B cell (primary cell): ENCODE data around the gene MAML3. TPM values are rescaled to one million over a fixed set of nuclear protein-coding genes. Genes with fewer than 3 reads are reported as not detected.

Experiments used
- ATAC-seq: fragments of 200-7000 bp; cut with Tn5 transposase; one replicate; pipeline ENCODE4 v1.10.0; 2021; ENCODE audit warnings: low read depth, mild to moderate bottlenecking, moderate number of reproducible peaks, moderate library complexity
- CTCF ChIA-PET: fragments of 350-600 bp; sonication (Branson Sonifier 250); formaldehyde crosslinking; loops from one replicate; lab custom pipeline; 2021; ENCODE audit warnings: antibody characterized with exemption, inconsistent platforms; lab: Charles Lee
- POLR2A ChIA-PET: fragments of 350-600 bp; sonication (Branson Sonifier 250); formaldehyde crosslinking; loops from one replicate; lab custom pipeline; 2021; ENCODE audit warnings: antibody characterized with exemption; lab: Charles Lee
- DNase-seq: peaks from one replicate; pipeline ENCODE4 v3.0.0; 2013
- H2AFZ ChIP-seq: 2 replicates; pipeline ENCODE4 v1.6.1; 2012; ENCODE audit warnings: mild to moderate bottlenecking, low read depth, low read length; ENCODE audit not compliant: insufficient read depth, poor library complexity, severe bottlenecking
- H3K27ac ChIP-seq, 2 donors: 1 replicate in 1 of 2; 2 replicates in 1 of 2; pipeline ENCODE4 v1.5.1; 2012 to 2013; ENCODE audit warnings: low read length in 2 of 2, mild to moderate bottlenecking in 2 of 2, moderate library complexity in 1 of 2
- H3K27me3 ChIP-seq, 4 experiments: fragments of 200-600 bp in 1 of 4; sonication (generic) in 1 of 4; replicated peaks in 1 of 4; 1 replicate in 2 of 4; 2 replicates in 2 of 4; pipeline versions ENCODE4 v1.6.1 to v1.7.0; 2013 to 2016; ENCODE audit warnings: low read length in 3 of 4, mild to moderate bottlenecking in 2 of 4, mixed read lengths in 1 of 4, moderate library complexity in 1 of 4; ENCODE audit not compliant: insufficient read depth in 4 of 4, control insufficient read depth in 3 of 4; ENCODE audit errors: control extremely low read depth in 1 of 4
- H3K36me3 ChIP-seq, 2 experiments: replicated peaks in 1 of 2; 1 replicate in 1 of 2; 2 replicates in 1 of 2; pipeline versions ENCODE4 v1.6.1 to v1.7.1; 2013; ENCODE audit warnings: low read length in 1 of 2; ENCODE audit not compliant: insufficient read depth in 2 of 2, control insufficient read depth in 1 of 2; ENCODE audit errors: control extremely low read depth in 1 of 2, extremely low read depth in 1 of 2
- H3K4me1 ChIP-seq, 2 donors: fragments of 200-600 bp in 1 of 2; sonication (generic) in 1 of 2; 1 replicate in 1 of 2; 2 replicates in 1 of 2; pipeline versions ENCODE4 v1.5.1 to v1.6.1; 2013 to 2017; ENCODE audit warnings: low read length in 2 of 2; ENCODE audit not compliant: control insufficient read depth in 2 of 2, insufficient read depth in 2 of 2
- H3K4me2 ChIP-seq: replicated peaks from 2 replicates; pipeline ENCODE3; 2012; ENCODE audit warnings: mild to moderate bottlenecking, low read depth, low read length; ENCODE audit not compliant: poor library complexity, severe bottlenecking
- H3K4me3 ChIP-seq, 5 experiments: fragments of 200-600 bp in 1 of 5; sonication (generic) in 1 of 5; 1 replicate in 3 of 5; 2 replicates in 2 of 5; pipeline versions ENCODE4 v1.5.1 to v1.7.0; 2011 to 2016; ENCODE audit warnings: low read length in 4 of 5, mild to moderate bottlenecking in 4 of 5, low read depth in 2 of 5, control low read depth in 1 of 5, moderate library complexity in 1 of 5; ENCODE audit not compliant: insufficient read depth in 1 of 5; ENCODE audit errors: control extremely low read depth in 1 of 5, extremely low read depth in 1 of 5
- H3K79me2 ChIP-seq: fragments of 200-600 bp; sonication (generic); one replicate; pipeline ENCODE4 v1.6.0; 2016; ENCODE audit warnings: low read length; ENCODE audit not compliant: control insufficient read depth, insufficient read depth
- H3K9ac ChIP-seq: fragments of 200-600 bp; sonication (generic); 2 replicates; pipeline ENCODE4 v1.6.1; 2017; ENCODE audit warnings: mild to moderate bottlenecking, low read length, moderate library complexity
- H3K9me3 ChIP-seq, 3 donors: one replicate each; pipeline versions ENCODE4 v1.6.1 to v1.7.1; 2013; ENCODE audit warnings: low read length in 2 of 3; ENCODE audit not compliant: control insufficient read depth in 2 of 3, insufficient read depth in 1 of 3; ENCODE audit errors: control extremely low read depth in 1 of 3
- H4K20me1 ChIP-seq: 2 replicates; pipeline ENCODE4 v1.6.0; 2012; ENCODE audit warnings: mild to moderate bottlenecking, low read length; ENCODE audit not compliant: insufficient read depth, control insufficient read depth, poor library complexity, severe bottlenecking
- H3K27ac Mint-ChIP-seq: one replicate; pipeline ENCODE4 v1.8.0; 2021; ENCODE audit warnings: mixed read lengths
- H3K27me3 Mint-ChIP-seq: one replicate; pipeline ENCODE4 v1.8.0; 2021; ENCODE audit warnings: mixed read lengths
- H3K4me1 Mint-ChIP-seq: one replicate; pipeline ENCODE4 v1.8.0; 2021; ENCODE audit warnings: mixed read lengths
- H3K4me3 Mint-ChIP-seq: one replicate; pipeline ENCODE4 v1.8.0; 2021; ENCODE audit warnings: mixed read lengths
- H3K9me3 Mint-ChIP-seq: one replicate; pipeline ENCODE4 v1.8.0; 2022; ENCODE audit warnings: mixed read lengths; ENCODE audit not compliant: insufficient read depth
- CTCF ChIP-seq: fragments of 200-600 bp; IDR thresholded peaks from one replicate; pipeline ENCODE4 v1.8.0; 2022; ENCODE audit warnings: antibody characterized with exemption, mild to moderate bottlenecking
- EZH2 ChIP-seq: IDR thresholded peaks from 2 replicates; pipeline ENCODE4 v1.6.1; 2012; ENCODE audit warnings: borderline replicate concordance, low read depth, mild to moderate bottlenecking, moderate library complexity, low read length; ENCODE audit not compliant: insufficient read depth, poor library complexity, severe bottlenecking
- WGBS: methylation state at CpG from one replicate; pipeline ENCODE4 v1.1.5; 2013; ENCODE audit warnings: missing lambda C conversion rate; ENCODE audit not compliant: insufficient coverage; 5-methylcytosine and 5-hydroxymethylcytosine counted together
- intact Hi-C: fragments of 100-400 bp; cut with micrococcal nuclease; formaldehyde crosslinking; loops from one replicate; pipeline ENCODE4 v1.10.0; 2022
- polyA plus RNA-seq: library from polyadenylated mRNA; depleted of rRNA; stranded (reverse); fragments of >200 nt; gene quantifications from 2 replicates; pipeline ENCODE4 v1.2.3, GENCODE V29; 2012
- total RNA-seq, 2 donors: library from RNA; stranded (reverse); fragments of 120-200 nt in 1 of 2; gene quantifications; 1 replicate in 1 of 2; 2 replicates in 1 of 2; pipeline versions ENCODE4 v1.2.3 to v1.2.4, GENCODE V29; 2013 to 2022

Gene MAML3
- total and polyA plus RNA-seq, 2 donors (not counting 1 experiment from before 2014, with no cell fraction given) = 0.94 to 5.3 TPM

- DNase-seq (no peak), ATAC-seq (no peak)
- Mint-ChIP-seq H3K4me1 (peaks cover 23% of the 10 kb centered on the region), H3K27me3 (peaks cover 28% of the 10 kb centered on the region), H3K27ac (no peak overlapping the region), H3K4me3 (no peak overlapping the region), H3K9me3 (no peaks in the 10 kb centered on the region)
- intact Hi-C loops = no loop called here
- TF ChIP-seq EZH2 = no peak
- TF ChIP-seq CTCF = no peak
- Histone ChIP-seq H3K27me3 (no peaks in the 10 kb centered on the region), H3K4me2 (no peak overlapping the region), H3K9ac (no peak overlapping the region), H3K79me2 (no peaks in the 10 kb centered on the region), H4K20me1 (no peaks in the 10 kb centered on the region), H3K27ac (no peak overlapping the region), H3K36me3 (no peaks in the 10 kb centered on the region), H3K4me1 (peaks cover 3 to 23% of the 10 kb centered on the region in 2 donors), H3K9me3 (no peaks in the 10 kb centered on the region), H2AFZ (no peak overlapping the region), H3K4me3 (no peak overlapping the region)
- CTCF ChIA-PET = no interaction called here
- POLR2A ChIA-PET = no interaction called here
- 20% methylated on average over 2 of the region's 2 CpGs for WGBS
These were observed 40.3 kb downstream of the MAML3 start for GRCh38 chr4:140113653-140114052.

GRCh38 chr4:140112576-140112975, 41.4 kb downstream of the MAML3 start:
- intact Hi-C loops = no loop called here
- Histone ChIP-seq H2AFZ (no peak overlapping the region), H3K79me2 (no peaks in the 10 kb centered on the region), H3K27me3 (no peaks in the 10 kb centered on the region), H3K4me1 (peaks cover 3 to 28% of the 10 kb centered on the region in 2 donors), H3K27ac (no peak overlapping the region), H3K9me3 (no peaks in the 10 kb centered on the region), H4K20me1 (no peaks in the 10 kb centered on the region), H3K4me3 (no peak overlapping the region), H3K36me3 (no peaks in the 10 kb centered on the region), H3K9ac (no peak overlapping the region), H3K4me2 (no peak overlapping the region)
- Mint-ChIP-seq H3K4me3 (no peak overlapping the region), H3K27me3 (peaks cover 36% of the 10 kb centered on the region), H3K27ac (no peak overlapping the region), H3K4me1 (peaks cover 28% of the 10 kb centered on the region), H3K9me3 (no peaks in the 10 kb centered on the region)
- ATAC-seq = no peak
- TF ChIP-seq CTCF = no peak
- ChIA-PET POLR2A (no interaction called here), CTCF (no interaction called here)
- DNase-seq = no peak
- WGBS = no CpG with 5 or more reads among the region's 2 CpGs
